ENCODE results near the gene AK2.
A peak's percentile ranks its signal among the peaks of the same experiment; 100 is the strongest.

AK2 gene

GRCh38 chr1:33021567-33022431, 14.9 kb downstream of the AK2 start:
- no peak overlapping the region for H3K4me3 Mint-ChIP-seq
- peaks cover 77% of the 10 kb centered on the region for H3K36me3 Mint-ChIP-seq (ENCODE audit: low read depth)
- H3K27ac Mint-ChIP-seq: peak overlapping the region; percentile 31
- peaks cover 59% of the 10 kb centered on the region for H3K4me1 Mint-ChIP-seq (ENCODE audit: low read depth)
- no peaks in the 10 kb centered on the region for H3K9me3 Mint-ChIP-seq
- H3K27me3 Mint-ChIP-seq: no peaks in the 10 kb centered on the region

GRCh38 chr1:33018112-33018511, 18.6 kb downstream of the AK2 start:
- Mint-ChIP-seq H3K4me3 (no peak overlapping the region), H3K9me3 (no peaks in the 10 kb centered on the region), H3K36me3 (ENCODE audit: low read depth) (peaks cover 81% of the 10 kb centered on the region), H3K27me3 (no peaks in the 10 kb centered on the region), H3K4me1 (ENCODE audit: low read depth) (peaks cover 26% of the 10 kb centered on the region), H3K27ac (peak overlapping the region; percentile 88)

- Mint-ChIP-seq H3K36me3 (ENCODE audit: low read depth) (peaks cover 82% of the 10 kb centered on the region), H3K9me3 (no peaks in the 10 kb centered on the region), H3K27me3 (no peaks in the 10 kb centered on the region), H3K27ac (peak overlapping the region; percentile 45), H3K4me1 (ENCODE audit: low read depth) (peaks cover 19% of the 10 kb centered on the region), H3K4me3 (no peak overlapping the region)
Measured at GRCh38 chr1:33017175-33017574, 19.5 kb downstream of the AK2 start.

GRCh38 chr1:33015216-33015615, 21.5 kb downstream of the AK2 start:
- no peaks in the 10 kb centered on the region for H3K9me3 Mint-ChIP-seq
- H3K4me3 Mint-ChIP-seq: no peak overlapping the region
- no peak overlapping the region for H3K27ac Mint-ChIP-seq
- peaks cover 81% of the 10 kb centered on the region for H3K36me3 Mint-ChIP-seq (ENCODE audit: low read depth)
- H3K27me3 Mint-ChIP-seq: no peaks in the 10 kb centered on the region
- H3K4me1 Mint-ChIP-seq (ENCODE audit: low read depth): peaks cover 19% of the 10 kb centered on the region

GRCh38 chr1:33014464-33015163, 22.1 kb downstream of the AK2 start:
- Mint-ChIP-seq H3K4me1 (ENCODE audit: low read depth) (peaks cover 19% of the 10 kb centered on the region), H3K36me3 (ENCODE audit: low read depth) (peaks cover 81% of the 10 kb centered on the region), H3K27me3 (no peaks in the 10 kb centered on the region), H3K9me3 (no peaks in the 10 kb centered on the region), H3K4me3 (no peak overlapping the region), H3K27ac (no peak overlapping the region)

GRCh38 chr1:33013791-33014190, 22.9 kb downstream of the AK2 start:
- Mint-ChIP-seq H3K4me1 (ENCODE audit: low read depth) (peaks cover 14% of the 10 kb centered on the region), H3K27me3 (no peaks in the 10 kb centered on the region), H3K27ac (no peak overlapping the region), H3K9me3 (no peaks in the 10 kb centered on the region), H3K36me3 (ENCODE audit: low read depth) (peaks cover 81% of the 10 kb centered on the region), H3K4me3 (no peak overlapping the region)

GRCh38 chr1:33012165-33012564, 24.5 kb downstream of the AK2 start:
- Mint-ChIP-seq H3K27ac (no peak overlapping the region), H3K27me3 (no peaks in the 10 kb centered on the region)

GRCh38 chr1:33010932-33011731, 25.6 kb downstream of the AK2 start:
- no peak overlapping the region for H3K4me3 Mint-ChIP-seq
- peaks cover 88% of the 10 kb centered on the region for H3K36me3 Mint-ChIP-seq (ENCODE audit: low read depth)
- H3K9me3 Mint-ChIP-seq: no peaks in the 10 kb centered on the region
- H3K27me3 Mint-ChIP-seq: no peaks in the 10 kb centered on the region
- no peak overlapping the region for H3K27ac Mint-ChIP-seq
- peaks cover 9% of the 10 kb centered on the region for H3K4me1 Mint-ChIP-seq (ENCODE audit: low read depth)

More at GRCh38 chr1:33012165-33012564, 24.5 kb downstream of the AK2 start:
- H3K4me1 Mint-ChIP-seq (ENCODE audit: low read depth): peaks cover 4% of the 10 kb centered on the region
- H3K9me3 Mint-ChIP-seq: no peaks in the 10 kb centered on the region
- H3K36me3 Mint-ChIP-seq (ENCODE audit: low read depth): peaks cover 81% of the 10 kb centered on the region
- H3K4me3 Mint-ChIP-seq: no peak overlapping the region

GRCh38 chr1:33009561-33009960, 27.1 kb downstream of the AK2 start:
- H3K27ac Mint-ChIP-seq: no peak overlapping the region
- peaks cover 24% of the 10 kb centered on the region for H3K4me1 Mint-ChIP-seq (ENCODE audit: low read depth)
- H3K27me3 Mint-ChIP-seq: no peaks in the 10 kb centered on the region
- H3K9me3 Mint-ChIP-seq: no peaks in the 10 kb centered on the region
- no peak overlapping the region for H3K4me3 Mint-ChIP-seq
- H3K36me3 Mint-ChIP-seq (ENCODE audit: low read depth): peaks cover 94% of the 10 kb centered on the region

GRCh38 chr1:33008051-33008914, 28.4 kb downstream of the AK2 start:
- Mint-ChIP-seq H3K27ac (no peak overlapping the region), H3K27me3 (no peaks in the 10 kb centered on the region), H3K4me1 (ENCODE audit: low read depth) (peaks cover 27% of the 10 kb centered on the region), H3K4me3 (no peak overlapping the region), H3K9me3 (no peaks in the 10 kb centered on the region), H3K36me3 (ENCODE audit: low read depth) (peaks cover 82% of the 10 kb centered on the region)

- Mint-ChIP-seq H3K36me3 (ENCODE audit: low read depth) (peaks cover 80% of the 10 kb centered on the region), H3K9me3 (no peaks in the 10 kb centered on the region), H3K4me1 (ENCODE audit: low read depth) (peaks cover 27% of the 10 kb centered on the region), H3K4me3 (no peak overlapping the region), H3K27ac (no peak overlapping the region), H3K27me3 (no peaks in the 10 kb centered on the region)
Measured at GRCh38 chr1:33007190-33008050, 29.3 kb downstream of the AK2 start.

GRCh38 chr1:33005838-33006421, 30.8 kb downstream of the AK2 start:
- Mint-ChIP-seq H3K27me3 (no peaks in the 10 kb centered on the region), H3K4me3 (no peak overlapping the region), H3K27ac (peak overlapping the region; percentile 1), H3K9me3 (no peaks in the 10 kb centered on the region), H3K4me1 (ENCODE audit: low read depth) (peaks cover 27% of the 10 kb centered on the region), H3K36me3 (ENCODE audit: low read depth) (peaks cover 71% of the 10 kb centered on the region)

GRCh38 chr1:33005117-33005837, 31.4 kb downstream of the AK2 start:
- Mint-ChIP-seq H3K27ac (peak overlapping the region; percentile 47), H3K4me1 (ENCODE audit: low read depth) (peaks cover 27% of the 10 kb centered on the region), H3K36me3 (ENCODE audit: low read depth) (peaks cover 64% of the 10 kb centered on the region), H3K27me3 (no peaks in the 10 kb centered on the region), H3K9me3 (no peaks in the 10 kb centered on the region), H3K4me3 (no peak overlapping the region)
